HG03139 (cell line): ENCODE data around the gene IPO11.
A peak's percentile ranks its signal among the peaks of the same experiment; 100 is the strongest.
"Not testable (repeated sequence)": the region's sequence is repeated elsewhere in the genome, so short reads cannot be mapped to it uniquely, and the experiment has no call there.

Experiments
- ATAC-seq: cut with Tn5 transposase; IDR thresholded peaks from one replicate; pipeline ENCODE4 v1.9.1; 2021; ENCODE audit not compliant: unreplicated experiment

The IPO11 gene

GRCh38 chr5:62448528-62448927 is 36.0 kb downstream of the IPO11 start:
- no peak for ATAC-seq

DNA sequence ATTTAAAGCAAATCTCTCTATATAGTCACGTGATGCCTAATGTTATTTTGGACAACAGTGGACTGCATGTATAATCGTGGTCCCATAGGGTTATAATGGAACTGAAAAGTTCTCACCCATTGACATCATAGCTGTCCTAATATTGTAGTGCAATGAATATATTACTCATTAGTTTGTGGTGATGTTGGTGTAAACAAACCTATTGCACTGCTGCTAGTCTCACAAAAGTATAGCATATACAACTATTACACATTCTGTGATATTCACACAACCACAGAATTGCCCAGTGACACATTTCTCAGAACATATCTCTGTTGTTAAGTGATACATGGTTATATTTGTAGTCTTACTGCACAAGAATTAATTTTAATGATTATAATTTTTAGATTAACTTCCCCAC is 37.7 kb downstream of the IPO11 start:
- ATAC-seq, result no peak

DNA sequence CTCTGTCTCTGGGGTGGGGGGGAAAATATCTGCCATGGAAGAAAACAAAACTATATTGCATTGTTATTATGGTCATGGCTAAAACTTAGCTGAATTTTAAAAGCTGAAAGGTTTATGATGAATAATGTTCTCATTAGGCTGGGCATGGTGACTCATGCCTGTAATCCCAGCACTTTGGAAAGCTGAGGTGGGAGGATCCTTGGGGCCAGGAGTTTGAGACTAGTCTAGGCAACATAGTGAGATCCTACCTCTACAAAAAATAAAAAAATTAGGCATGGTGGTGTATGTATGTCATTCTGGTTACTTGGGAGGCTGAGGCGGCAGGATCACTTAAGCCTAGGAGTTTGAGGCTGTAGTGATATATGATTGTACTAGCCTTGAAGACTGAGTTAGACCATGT is 44.5 kb downstream of the IPO11 start:
- ATAC-seq, result no peak

DNA sequence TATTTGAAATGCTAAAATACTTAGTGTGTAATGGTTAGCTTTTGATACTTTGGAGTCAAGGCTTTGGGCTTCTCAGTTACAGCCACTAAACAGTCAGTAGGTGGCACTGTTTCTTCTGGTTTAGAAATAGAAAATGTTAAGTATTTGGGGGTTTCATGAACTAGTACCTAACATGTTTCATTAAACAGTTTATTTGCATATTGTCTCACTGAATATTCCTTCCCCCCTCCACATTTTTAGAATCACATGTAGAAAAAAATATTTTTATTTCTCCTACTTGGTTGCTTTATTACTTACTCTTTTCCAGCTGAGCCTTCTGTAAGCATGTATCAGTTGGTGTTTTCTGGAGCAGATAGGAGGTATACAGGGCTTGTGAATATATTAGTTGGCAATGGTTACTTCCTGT is 48.0 kb downstream of the IPO11 start:
- ATAC-seq, result peak; percentile 81

DNA sequence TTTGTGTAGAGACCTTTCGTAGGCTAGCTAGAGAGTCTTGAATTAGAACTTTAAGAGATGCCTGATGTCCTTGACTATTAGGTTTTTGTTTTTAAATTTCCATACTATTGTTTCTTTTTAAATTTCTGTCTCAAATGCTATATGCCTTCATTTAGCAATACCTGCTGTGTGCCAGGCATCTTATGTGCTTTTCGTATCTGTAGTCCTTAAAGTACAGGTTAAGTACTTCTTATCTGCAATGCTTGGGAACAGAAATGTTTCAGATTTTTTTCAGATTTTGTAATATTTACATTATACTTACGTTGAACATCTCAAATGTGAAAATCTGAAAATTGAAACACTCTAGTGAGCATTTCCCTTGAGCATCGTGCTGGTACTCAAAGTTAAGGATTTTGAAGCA is 49.0 kb downstream of the IPO11 start:
- ATAC-seq, result no peak

- ATAC-seq, result no peak
These were observed 53.7 kb downstream of the IPO11 start for GRCh38 chr5:62465985-62466925.

DNA sequence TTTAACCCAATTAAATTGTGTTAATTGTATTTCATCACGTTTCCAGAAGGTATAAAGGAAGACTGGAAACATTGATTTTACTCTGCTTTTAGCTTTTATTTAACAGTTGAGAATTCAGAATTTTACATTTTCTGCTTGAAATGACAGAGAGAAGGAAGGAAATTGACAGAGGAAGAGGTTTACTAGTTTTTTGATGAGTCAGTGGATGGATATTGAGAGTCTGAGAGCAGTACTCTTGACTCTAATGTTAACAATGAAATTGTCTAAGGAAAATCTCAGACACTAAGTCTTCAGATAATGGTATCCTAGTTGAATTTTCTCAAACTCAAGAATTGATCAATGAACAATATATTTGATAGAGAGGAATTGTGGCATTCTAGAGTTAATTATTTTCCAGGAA is 60.6 kb downstream of the IPO11 start:
- no peak for ATAC-seq

- no peak for ATAC-seq
These were observed 62.5 kb downstream of the IPO11 start for GRCh38 chr5:62475072-62475471.

DNA sequence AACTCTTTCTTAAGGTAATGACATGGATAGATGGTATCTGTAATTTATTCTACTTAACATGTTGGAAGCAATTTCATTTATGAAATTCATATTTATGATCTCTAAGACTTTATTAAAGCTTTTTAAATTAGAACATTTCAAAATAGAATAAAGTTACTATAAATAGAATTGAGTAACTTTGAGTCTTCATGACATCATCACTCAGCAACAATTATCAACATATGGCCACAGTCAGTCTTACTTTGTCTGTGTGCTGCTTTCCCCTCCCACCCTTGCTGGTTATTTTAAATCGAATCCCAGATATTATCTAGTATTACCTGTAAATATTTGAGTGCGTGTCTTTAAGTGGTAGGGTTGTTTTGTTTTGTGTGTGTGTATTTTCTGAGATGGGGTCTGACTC is 65.2 kb downstream of the IPO11 start:
- no peak for ATAC-seq

DNA sequence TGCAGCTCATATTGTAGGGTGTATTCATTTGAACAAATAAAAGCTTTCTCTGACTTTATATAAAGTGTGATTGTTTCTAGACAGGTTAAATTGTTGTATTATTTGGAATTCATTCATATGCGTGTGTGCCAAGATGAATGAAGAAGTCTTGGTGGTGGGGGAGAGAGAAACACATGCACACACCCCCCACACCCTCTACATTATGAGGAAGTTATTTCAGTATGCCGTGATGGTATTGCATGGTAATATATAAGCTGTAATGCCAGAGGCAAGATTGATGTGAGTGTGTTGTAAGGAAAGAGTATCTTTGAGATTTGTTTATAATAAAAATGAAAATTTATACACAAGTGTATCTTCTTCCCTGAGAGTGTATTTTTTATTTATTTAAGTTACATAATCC is 71.0 kb downstream of the IPO11 start:
- no peak for ATAC-seq

DNA sequence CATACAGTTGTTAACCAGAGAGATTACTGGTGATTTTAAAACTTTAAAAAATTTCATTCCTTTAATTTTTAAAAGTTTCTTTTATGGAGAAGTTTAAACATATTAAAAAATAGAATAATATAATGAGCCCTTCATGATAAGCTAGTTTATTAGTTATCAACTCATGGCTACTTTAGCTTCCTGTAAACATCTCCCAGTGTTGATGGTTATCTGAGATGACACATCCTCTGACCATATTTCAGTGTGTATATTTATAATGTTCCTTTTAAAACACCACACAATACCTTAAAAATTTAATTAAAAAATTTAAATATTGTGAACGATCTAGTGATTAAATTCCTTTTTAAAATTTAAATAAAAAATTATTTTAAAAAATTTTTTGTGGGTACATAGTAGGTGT is 74.1 kb downstream of the IPO11 start:
- ATAC-seq, result no peak

DNA sequence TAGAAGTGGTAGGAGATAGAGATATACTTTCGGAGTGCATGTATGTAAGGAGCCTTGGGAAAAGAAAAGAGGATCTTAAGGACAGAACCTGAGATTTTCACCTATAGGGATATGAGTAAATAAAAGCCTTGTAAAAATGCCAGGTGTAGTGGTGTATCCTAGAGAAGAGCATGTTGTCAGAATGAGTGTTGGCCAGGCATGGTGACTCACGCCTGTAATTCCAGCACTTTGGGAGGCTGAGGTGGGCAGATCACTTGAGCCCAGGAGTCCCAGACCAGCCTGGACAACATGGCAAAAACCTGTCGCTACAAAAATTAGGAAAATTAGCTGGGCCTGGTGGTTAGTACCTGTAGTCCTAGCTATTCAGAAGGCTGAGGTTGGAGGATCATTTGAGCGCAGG is 76.0 kb downstream of the IPO11 start:
- no peak for ATAC-seq

- no peak for ATAC-seq
These were observed 76.9 kb downstream of the IPO11 start for GRCh38 chr5:62489471-62489870.

- ATAC-seq, result no peak
These were observed 82.2 kb downstream of the IPO11 start for GRCh38 chr5:62494772-62495171.

DNA sequence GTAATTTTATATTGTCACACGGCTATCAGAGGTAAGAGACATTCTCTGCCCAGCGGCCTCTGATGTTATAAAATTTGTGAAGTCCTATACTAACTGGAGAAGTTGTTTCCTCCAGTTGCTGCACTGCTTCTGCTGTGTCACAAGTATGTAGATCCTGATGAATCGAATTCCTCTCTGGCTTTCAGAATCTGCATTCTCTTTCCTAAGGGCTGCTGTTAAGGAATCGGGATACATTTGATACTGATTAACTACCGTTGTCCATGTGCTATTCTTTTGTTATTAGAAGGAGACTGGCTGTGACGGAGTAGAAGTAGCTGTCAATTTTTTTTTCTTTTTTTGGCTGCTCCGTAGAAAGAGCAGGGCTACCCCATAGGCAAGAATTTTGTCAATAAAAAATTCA is 84.3 kb downstream of the IPO11 start:
- no peak for ATAC-seq

DNA sequence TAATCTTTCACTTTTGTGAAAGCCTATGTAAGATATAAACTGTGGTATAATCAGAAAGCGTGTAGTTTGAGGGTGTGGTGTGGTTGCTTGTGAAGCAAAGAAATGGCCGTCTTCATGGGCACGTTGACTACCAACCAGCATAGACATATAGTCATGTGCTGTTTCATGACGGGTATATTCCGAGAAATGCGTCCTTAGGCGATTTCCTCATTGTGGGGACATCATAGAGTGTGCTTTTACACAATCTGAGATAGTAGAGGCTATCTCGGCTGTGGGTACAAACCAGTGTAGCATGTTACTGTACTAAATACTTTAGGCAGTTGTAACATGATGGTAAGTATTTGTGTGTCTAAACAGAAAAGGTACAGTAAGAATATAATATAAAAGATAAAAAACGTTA is 86.4 kb downstream of the IPO11 start:
- no peak for ATAC-seq

DNA sequence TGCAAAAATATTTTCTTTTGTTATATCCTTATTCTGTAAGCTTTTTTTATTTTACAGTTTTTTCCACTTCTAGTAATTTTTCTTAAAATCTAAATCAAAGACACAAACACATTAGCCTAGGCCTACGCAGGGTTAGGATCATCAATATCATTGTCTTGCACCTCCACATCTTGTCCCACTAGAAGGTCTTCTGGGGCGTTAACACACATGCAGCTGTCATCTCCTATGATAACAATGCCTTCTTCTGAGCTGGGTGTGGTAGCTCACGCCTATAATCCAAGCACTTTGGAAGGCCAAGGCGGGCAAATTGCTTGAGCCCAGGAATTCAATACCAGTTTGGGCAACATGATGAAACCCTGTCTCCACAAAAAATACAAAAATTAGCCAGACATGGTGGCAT is 87.2 kb downstream of the IPO11 start:
- ATAC-seq, result no peak

DNA sequence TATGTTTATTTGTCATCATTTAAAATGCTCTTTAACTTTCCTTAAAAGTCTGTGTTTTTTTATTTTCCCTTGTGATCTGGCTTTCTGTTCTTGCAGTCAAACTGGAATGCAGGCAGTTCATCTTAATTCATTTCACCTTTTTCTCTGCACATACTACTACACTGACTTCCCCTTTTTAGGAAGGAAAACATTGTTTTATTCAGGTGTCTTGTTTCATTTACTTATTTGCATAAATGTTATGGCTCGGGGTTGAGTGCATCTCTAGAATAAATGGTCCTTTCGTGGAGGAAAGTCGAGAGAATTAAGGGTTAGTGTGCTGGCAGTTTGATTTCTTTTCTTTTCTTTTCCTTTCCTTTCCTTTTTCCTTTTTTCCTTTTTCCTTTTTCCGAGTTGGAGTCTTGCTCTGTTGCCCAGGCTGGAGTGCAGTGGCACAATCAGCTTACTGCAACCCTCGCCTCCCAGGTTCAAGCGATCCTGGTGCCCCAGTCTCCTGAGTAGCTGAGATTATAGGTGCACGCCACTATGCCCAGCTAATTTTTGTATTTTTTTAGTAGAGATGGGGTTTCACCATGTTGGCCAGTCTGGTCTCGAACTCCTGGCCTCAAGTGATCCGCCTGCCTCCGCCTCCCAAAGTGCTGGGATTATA is 90.0 kb downstream of the IPO11 start:
- ATAC-seq, result no peak

GRCh38 chr5:62504129-62504528 is 91.6 kb downstream of the IPO11 start:
- ATAC-seq, result no peak

GRCh38 chr5:62506659-62507460 is 94.3 kb downstream of the IPO11 start:
- no peak for ATAC-seq

DNA sequence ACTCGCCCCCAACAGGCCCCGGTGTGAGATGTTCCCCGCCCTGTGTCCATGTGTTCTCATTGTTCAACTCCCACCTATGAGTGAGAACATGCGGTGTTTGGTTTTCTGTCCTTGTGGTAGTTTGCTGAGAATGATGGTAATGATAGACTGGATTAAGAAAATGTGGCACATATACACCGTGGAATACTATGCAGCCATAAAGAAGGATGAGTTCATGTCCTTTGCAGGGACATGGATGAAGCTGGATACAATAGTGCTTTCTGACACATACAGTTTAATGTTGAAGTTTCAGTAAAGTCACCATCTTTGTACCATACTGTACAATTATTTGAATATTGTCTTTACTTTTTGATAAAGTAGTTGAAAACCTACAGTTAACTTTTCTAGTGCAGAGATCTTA is 96.2 kb downstream of the IPO11 start:
- not testable (repeated sequence) for ATAC-seq

DNA sequence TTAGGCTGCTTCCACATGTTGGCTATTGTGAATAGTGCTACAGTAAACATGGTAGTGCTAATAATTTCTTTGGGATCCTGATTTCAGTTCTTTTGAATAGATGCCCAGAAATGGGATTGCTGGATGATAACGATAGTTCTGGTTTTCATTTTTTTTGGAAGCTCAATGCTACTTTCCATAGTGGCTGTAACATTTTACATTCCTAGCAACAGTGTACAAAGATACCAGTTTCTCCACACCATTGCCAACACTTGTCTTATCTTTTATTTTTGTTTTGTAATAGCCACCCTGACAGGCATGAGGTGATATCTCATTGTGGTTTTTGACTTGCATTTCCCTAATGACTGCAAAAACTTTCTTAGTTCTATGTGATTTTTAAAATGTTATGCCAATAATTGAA is 97.2 kb downstream of the IPO11 start:
- no peak for ATAC-seq
